Keratinocyte (primary cell): ENCODE data around the gene PDE4DIP.
"Not testable (repeated sequence)": the region's sequence is repeated elsewhere in the genome, so short reads cannot be mapped to it uniquely, and the experiment has no call there.

Experiments used
- EZH2 ChIP-seq: IDR thresholded peaks from one replicate; pipeline ENCODE4 v1.6.1; 2012; ENCODE audit warnings: inconsistent platforms, mild to moderate bottlenecking, low read length, moderate library complexity
- TF ChIP-seq, protein P1 (sequence below), 3 experiments: IDR thresholded peaks in 1 of 3; conservative IDR thresholded peaks in 1 of 3; optimal IDR thresholded peaks in 1 of 3; 2 replicates in 2 of 3; 3 replicates in 1 of 3; pipeline versions ENCODE3 to v1.5.1; 2011; ENCODE audit warnings: low read length in 3 of 3, mild to moderate bottlenecking in 3 of 3, moderate library complexity in 2 of 3, control low read depth in 1 of 3, inconsistent platforms in 1 of 3; ENCODE audit not compliant: insufficient read depth in 2 of 3; ENCODE audit errors: extremely low read depth in 1 of 3

DNA sequence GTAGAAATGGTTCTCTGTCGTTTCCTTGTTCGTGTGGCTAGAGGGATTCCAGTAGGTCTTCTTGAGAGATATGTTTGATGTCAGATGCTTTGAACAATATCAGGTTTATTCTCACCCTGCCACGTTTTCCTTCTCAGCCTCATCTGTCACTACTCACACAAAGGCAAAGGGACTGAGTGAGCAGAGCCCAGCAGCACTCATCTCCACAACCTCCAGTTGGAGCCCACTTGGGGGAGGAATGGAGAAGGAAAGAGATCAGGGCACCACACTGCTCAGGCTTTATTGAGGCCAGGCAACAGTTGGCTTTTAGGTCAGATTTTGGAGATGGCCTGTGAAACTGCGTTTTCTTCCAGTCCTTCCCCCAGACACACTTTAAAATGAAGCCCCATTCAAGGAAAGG, 840 bp downstream of the PDE4DIP start:
- TF ChIP-seq, protein P1, sequence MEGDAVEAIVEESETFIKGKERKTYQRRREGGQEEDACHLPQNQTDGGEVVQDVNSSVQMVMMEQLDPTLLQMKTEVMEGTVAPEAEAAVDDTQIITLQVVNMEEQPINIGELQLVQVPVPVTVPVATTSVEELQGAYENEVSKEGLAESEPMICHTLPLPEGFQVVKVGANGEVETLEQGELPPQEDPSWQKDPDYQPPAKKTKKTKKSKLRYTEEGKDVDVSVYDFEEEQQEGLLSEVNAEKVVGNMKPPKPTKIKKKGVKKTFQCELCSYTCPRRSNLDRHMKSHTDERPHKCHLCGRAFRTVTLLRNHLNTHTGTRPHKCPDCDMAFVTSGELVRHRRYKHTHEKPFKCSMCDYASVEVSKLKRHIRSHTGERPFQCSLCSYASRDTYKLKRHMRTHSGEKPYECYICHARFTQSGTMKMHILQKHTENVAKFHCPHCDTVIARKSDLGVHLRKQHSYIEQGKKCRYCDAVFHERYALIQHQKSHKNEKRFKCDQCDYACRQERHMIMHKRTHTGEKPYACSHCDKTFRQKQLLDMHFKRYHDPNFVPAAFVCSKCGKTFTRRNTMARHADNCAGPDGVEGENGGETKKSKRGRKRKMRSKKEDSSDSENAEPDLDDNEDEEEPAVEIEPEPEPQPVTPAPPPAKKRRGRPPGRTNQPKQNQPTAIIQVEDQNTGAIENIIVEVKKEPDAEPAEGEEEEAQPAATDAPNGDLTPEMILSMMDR (optimal IDR thresholded peaks at IDR 0.05 in 1 of 3, IDR thresholded peaks at IDR 0.05 in 1 of 3, conservative IDR thresholded peaks at IDR 0.05 in 1 of 3; ENCODE audit: extremely low read depth in 1 of 3, insufficient read depth in 2 of 3, low read length in 3 of 3): not testable (repeated sequence)
- TF ChIP-seq EZH2: not testable (repeated sequence)
